Breast epithelium (tissue), 4 donors: ENCODE data around the gene TRPV3. TPM values are rescaled to one million over a fixed set of nuclear protein-coding genes. Genes with fewer than 3 reads are reported as not detected.

ENCODE experiments used
- DNase-seq, 2 donors: peaks; one replicate each; pipeline ENCODE4 v3.0.0-alpha.2; 2019; ENCODE audit warnings: low spot score in 2 of 2
- H3K27ac ChIP-seq, 2 donors: fragments of 200-600 bp; sonication (generic) in 1 of 2; one replicate each; pipeline ENCODE4 v1.5.1; 2016 to 2019; ENCODE audit warnings: mild to moderate bottlenecking in 1 of 2
- H3K27me3 ChIP-seq, 2 donors: fragments of 200-600 bp; sonication (generic) in 1 of 2; one replicate each; pipeline versions ENCODE4 v1.5.1 to v1.6.0; 2017 to 2019; ENCODE audit warnings: control low read depth in 1 of 2, mild to moderate bottlenecking in 1 of 2
- H3K36me3 ChIP-seq: fragments of 200-600 bp; one replicate; pipeline ENCODE4 v1.5.1; 2019
- H3K4me1 ChIP-seq, 2 donors: fragments of 200-600 bp; sonication (generic); one replicate each; pipeline ENCODE4 v1.5.1; 2016 to 2019; ENCODE audit warnings: control low read depth in 1 of 2
- H3K4me3 ChIP-seq, 3 donors: fragments of 200-600 bp; sonication (generic); 1 replicate in 2 of 3; 2 replicates in 1 of 3; pipeline ENCODE4 v1.5.1; 2016 to 2019; ENCODE audit warnings: mild to moderate bottlenecking in 3 of 3, moderate library complexity in 2 of 3
- H3K9me3 ChIP-seq, 2 donors: fragments of 200-600 bp; sonication (generic) in 1 of 2; one replicate each; pipeline ENCODE4 v1.5.1; 2016 to 2019; ENCODE audit warnings: control low read depth in 1 of 2
- CTCF ChIP-seq, 3 donors: fragments of 450-650 bp; IDR thresholded peaks; one replicate each; pipeline ENCODE4 v1.5.1; 2016 to 2017; ENCODE audit warnings: antibody characterized with exemption in 3 of 3, mild to moderate bottlenecking in 3 of 3, moderate library complexity in 3 of 3
- POLR2A ChIP-seq: fragments of 450-650 bp; IDR thresholded peaks from one replicate; pipeline ENCODE4 v1.6.1; 2016; ENCODE audit warnings: antibody characterized with exemption, mild to moderate bottlenecking, moderate library complexity
- POLR2AphosphoS5 ChIP-seq, 3 donors: sonication (generic); formaldehyde crosslinking; IDR thresholded peaks; one replicate each; pipeline ENCODE4 v1.6.1; 2017; ENCODE audit warnings: antibody characterized with exemption in 3 of 3
- intact Hi-C: fragments of 100-400 bp; cut with DNase I; formaldehyde crosslinking; loops from one replicate; pipeline ENCODE4 v1.15.1; 2023; ENCODE audit warnings: low total_unique reads
- total RNA-seq, 3 donors: library from RNA; depleted of rRNA; stranded (reverse); fragments of >200 nt; gene quantifications; one replicate each; pipeline ENCODE4 v1.1.0, GENCODE V29; 2016

The TRPV3 gene
- total RNA-seq, 3 donors from 2014 or later, result 0.98 to 1.1 (median 1.0) TPM

DNA sequence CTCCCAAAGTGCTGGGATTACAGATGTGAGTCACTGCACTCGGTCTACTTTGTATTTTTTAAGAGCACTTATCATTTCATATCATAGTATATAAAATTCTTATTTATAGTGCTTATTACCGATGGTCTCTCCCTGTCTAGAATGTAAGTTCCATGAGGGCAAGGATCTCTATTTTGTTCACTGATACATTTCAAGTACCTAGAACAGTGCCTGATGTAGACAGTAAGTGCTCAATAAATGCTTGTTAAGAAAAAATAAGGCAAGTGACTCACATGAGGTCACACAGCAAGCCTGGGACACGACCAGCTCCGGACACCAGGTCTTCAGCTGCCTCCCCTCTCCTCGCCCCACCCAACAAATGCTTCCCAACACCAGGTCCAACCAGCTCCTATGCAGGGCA is 23.9 kb downstream of the TRPV3 start:
- no peak for DNase-seq
- H3K36me3 ChIP-seq, result no peaks in the 10 kb centered on the region
- H3K4me3 ChIP-seq, result no peak overlapping the region
- no peaks in the 10 kb centered on the region for H3K4me1 ChIP-seq
- no peak for TF ChIP-seq POLR2A
- TF ChIP-seq CTCF (IDR thresholded peaks at IDR 0.05), result no peak
- TF ChIP-seq POLR2AphosphoS5 (IDR thresholded peaks at IDR 0.05), result no peak
- H3K9me3 ChIP-seq, result no peaks in the 10 kb centered on the region
- intact Hi-C loops, result no loop called here
- H3K27me3 ChIP-seq, result peaks cover 0 to 6% of the 10 kb centered on the region in 2 donors
- no peak overlapping the region for H3K27ac ChIP-seq

DNA sequence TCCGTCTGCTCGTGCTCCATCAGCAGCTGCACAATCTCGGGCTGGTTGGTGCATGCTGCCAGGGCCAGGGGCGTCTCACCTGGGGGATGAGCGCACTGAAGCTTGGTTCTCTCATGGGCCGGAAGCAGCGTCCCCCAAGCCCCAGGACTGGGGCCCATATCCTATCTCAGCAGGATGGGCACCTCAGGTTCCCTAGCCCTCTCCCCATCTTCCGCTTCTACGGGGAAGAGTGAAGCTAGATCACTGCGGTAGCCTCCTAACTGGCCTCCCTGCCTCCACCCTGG is 24.8 kb downstream of the TRPV3 start:
- Histone ChIP-seq H3K27ac (no peak overlapping the region), H3K27me3 (peaks cover 0 to 6% of the 10 kb centered on the region in 2 donors), H3K4me3 (no peak overlapping the region), H3K9me3 (no peaks in the 10 kb centered on the region), H3K4me1 (no peaks in the 10 kb centered on the region), H3K36me3 (no peaks in the 10 kb centered on the region)
- TF ChIP-seq CTCF (IDR thresholded peaks at IDR 0.05), result no peak
- TF ChIP-seq POLR2AphosphoS5 (IDR thresholded peaks at IDR 0.05), result no peak
- TF ChIP-seq POLR2A, result no peak
- intact Hi-C loops, result no loop called here
- DNase-seq, result no peak

GRCh38 chr17:3532106-3532858 is 25.3 kb downstream of the TRPV3 start:
- intact Hi-C loops, result no loop called here
- Histone ChIP-seq H3K4me1 (no peaks in the 10 kb centered on the region), H3K4me3 (no peak overlapping the region), H3K9me3 (no peaks in the 10 kb centered on the region), H3K27ac (no peak overlapping the region), H3K27me3 (peaks cover 0 to 6% of the 10 kb centered on the region in 2 donors), H3K36me3 (no peaks in the 10 kb centered on the region)
- TF ChIP-seq POLR2A, result no peak
- TF ChIP-seq POLR2AphosphoS5 (IDR thresholded peaks at IDR 0.05), result no peak
- TF ChIP-seq CTCF (IDR thresholded peaks at IDR 0.05), result no peak
- no peak for DNase-seq

GRCh38 chr17:3531266-3532101 is 26.1 kb downstream of the TRPV3 start:
- no peak overlapping the region for H3K4me3 ChIP-seq
- intact Hi-C loops, result no loop called here
- no peak for DNase-seq
- no peaks in the 10 kb centered on the region for H3K9me3 ChIP-seq
- peaks cover 0 to 6% of the 10 kb centered on the region in 2 donors for H3K27me3 ChIP-seq
- H3K36me3 ChIP-seq, result no peaks in the 10 kb centered on the region
- no peak overlapping the region for H3K27ac ChIP-seq
- TF ChIP-seq POLR2A (no peak), CTCF (IDR thresholded peaks at IDR 0.05) (no peak), POLR2AphosphoS5 (IDR thresholded peaks at IDR 0.05) (no peak)
- no peaks in the 10 kb centered on the region for H3K4me1 ChIP-seq
